DMS153 (cell line): Measurements from ENCODE around the gene EI24.

Experiments
- DNase-seq: peaks from one replicate; lab custom pipeline; 2025; lab: John Stamatoyannopoulos, UW

EI24 gene

DNA sequence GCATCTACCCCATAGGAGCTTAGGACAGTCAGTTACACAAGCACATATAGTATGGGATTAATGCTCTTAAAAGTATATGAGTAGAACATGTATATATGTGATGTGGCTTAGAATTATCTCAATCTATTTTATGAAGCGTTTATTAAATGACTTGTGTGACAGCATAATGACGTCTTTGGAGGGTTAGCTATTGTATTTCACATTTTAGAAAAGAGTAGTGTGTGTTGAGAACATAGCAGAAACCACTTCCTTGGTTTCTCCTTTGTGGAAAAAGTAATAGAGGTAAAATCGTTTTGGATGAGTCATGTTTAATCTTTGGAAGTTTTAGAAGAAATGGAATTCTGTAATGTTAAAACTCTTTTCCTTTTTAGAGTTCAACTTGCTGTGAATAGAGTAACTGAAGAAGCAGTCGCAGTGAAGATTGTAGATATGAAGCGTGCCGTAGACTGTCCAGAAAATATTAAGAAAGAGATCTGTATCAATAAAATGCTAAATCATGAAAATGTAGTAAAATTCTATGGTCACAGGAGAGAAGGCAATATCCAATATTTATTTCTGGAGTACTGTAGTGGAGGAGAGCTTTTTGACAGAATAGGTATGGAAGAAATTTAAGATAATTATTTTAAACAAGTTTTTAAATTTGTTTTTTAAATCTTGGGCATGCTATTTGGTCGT, 58.1 kb downstream of the EI24 start:
- no peak for DNase-seq
